Breast epithelium (tissue), 3 donors: ENCODE measurements around the gene APOBEC3A.

Experiments
- POLR2A ChIP-seq: fragments of 450-650 bp; IDR thresholded peaks from one replicate; pipeline ENCODE4 v1.6.1; 2016; ENCODE audit warnings: antibody characterized with exemption, mild to moderate bottlenecking, moderate library complexity
- POLR2AphosphoS5 ChIP-seq, 3 donors: sonication (generic); formaldehyde crosslinking; IDR thresholded peaks; one replicate each; pipeline ENCODE4 v1.6.1; 2017; ENCODE audit warnings: antibody characterized with exemption in 3 of 3
- TF ChIP-seq, protein P1 (sequence below), 3 donors: fragments of 450-650 bp; IDR thresholded peaks; one replicate each; pipeline ENCODE4 v1.5.1; 2016 to 2017; ENCODE audit warnings: antibody characterized with exemption in 3 of 3, mild to moderate bottlenecking in 3 of 3, moderate library complexity in 3 of 3

DNA sequence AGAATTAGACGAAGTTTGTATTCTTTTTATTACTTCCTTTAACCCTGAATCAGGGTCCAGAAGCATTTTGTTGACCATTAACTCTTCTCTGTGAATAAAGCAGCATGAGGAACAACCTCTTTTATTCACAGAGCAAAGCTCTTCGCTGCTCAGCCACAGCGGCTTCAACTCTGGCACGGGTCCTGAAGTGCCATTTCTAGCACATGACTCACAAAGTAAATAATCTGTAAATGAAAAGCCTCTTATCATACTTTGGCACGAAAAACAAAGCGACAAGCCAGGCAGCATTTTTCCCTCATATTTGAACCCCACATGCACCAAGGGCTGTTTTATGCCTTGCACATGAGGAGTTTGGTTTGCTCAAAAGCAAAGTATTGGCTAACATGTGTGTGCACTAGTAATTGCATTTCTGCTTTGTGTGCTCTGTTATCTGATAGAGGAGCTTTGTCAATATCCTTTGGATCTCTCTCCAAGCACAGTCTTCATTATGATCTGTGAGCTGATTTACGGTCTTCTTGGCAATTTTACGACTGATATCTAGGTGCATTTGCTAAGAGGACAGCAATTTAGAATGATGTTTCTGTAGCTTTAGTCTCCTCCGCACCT lies 33.0 kb upstream of the APOBEC3A start:
- TF ChIP-seq, protein P1, sequence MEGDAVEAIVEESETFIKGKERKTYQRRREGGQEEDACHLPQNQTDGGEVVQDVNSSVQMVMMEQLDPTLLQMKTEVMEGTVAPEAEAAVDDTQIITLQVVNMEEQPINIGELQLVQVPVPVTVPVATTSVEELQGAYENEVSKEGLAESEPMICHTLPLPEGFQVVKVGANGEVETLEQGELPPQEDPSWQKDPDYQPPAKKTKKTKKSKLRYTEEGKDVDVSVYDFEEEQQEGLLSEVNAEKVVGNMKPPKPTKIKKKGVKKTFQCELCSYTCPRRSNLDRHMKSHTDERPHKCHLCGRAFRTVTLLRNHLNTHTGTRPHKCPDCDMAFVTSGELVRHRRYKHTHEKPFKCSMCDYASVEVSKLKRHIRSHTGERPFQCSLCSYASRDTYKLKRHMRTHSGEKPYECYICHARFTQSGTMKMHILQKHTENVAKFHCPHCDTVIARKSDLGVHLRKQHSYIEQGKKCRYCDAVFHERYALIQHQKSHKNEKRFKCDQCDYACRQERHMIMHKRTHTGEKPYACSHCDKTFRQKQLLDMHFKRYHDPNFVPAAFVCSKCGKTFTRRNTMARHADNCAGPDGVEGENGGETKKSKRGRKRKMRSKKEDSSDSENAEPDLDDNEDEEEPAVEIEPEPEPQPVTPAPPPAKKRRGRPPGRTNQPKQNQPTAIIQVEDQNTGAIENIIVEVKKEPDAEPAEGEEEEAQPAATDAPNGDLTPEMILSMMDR (IDR thresholded peaks at IDR 0.05), result no peak
- TF ChIP-seq POLR2A (no peak), POLR2AphosphoS5 (IDR thresholded peaks at IDR 0.05) (peak in 2 of 3 donors; percentile 11 to 55)
